Mesendoderm (in vitro differentiated cells): ENCODE data around the gene PVALB. TPM values are rescaled to one million over a fixed set of nuclear protein-coding genes. Genes with fewer than 3 reads are reported as not detected.

Experiments
- DNase-seq: peaks from one replicate; pipeline ENCODE4 v3.0.0; 2013
- H2AK5ac ChIP-seq: 2 replicates; pipeline ENCODE4 v1.6.1; 2013; ENCODE audit warnings: low read length, inconsistent platforms
- H2BK120ac ChIP-seq: 2 replicates; pipeline ENCODE4 v1.6.1; 2013; ENCODE audit warnings: low read depth, mild to moderate bottlenecking, low read length, moderate library complexity, mixed read lengths
- H2BK15ac ChIP-seq: replicated peaks from 2 replicates; pipeline ENCODE4 v1.6.1; 2013; ENCODE audit warnings: low read depth, mild to moderate bottlenecking, moderate library complexity
- H2BK5ac ChIP-seq: 2 replicates; pipeline ENCODE4 v1.6.1; 2013; ENCODE audit warnings: low read length, inconsistent platforms
- H3K18ac ChIP-seq: 2 replicates; pipeline ENCODE4 v1.6.1; 2013; ENCODE audit warnings: mild to moderate bottlenecking, low read length, mixed read lengths
- H3K23ac ChIP-seq: one replicate; pipeline ENCODE4 v1.6.1; 2013; ENCODE audit warnings: low read length
- H3K27ac ChIP-seq: 2 replicates; pipeline ENCODE4 v1.5.1; 2013; ENCODE audit warnings: low read depth, mild to moderate bottlenecking, inconsistent platforms, low read length, moderate library complexity
- H3K27me3 ChIP-seq: 2 replicates; pipeline ENCODE4 v1.6.1; 2013; ENCODE audit warnings: low read length, control low read depth, mild to moderate bottlenecking, inconsistent platforms; ENCODE audit not compliant: insufficient read depth, poor library complexity
- H3K36me3 ChIP-seq: 2 replicates; pipeline ENCODE4 v1.6.1; 2013; ENCODE audit warnings: low read length, inconsistent platforms; ENCODE audit not compliant: control insufficient read depth, insufficient read depth
- H3K4ac ChIP-seq: one replicate; pipeline ENCODE4 v1.6.1; 2013; ENCODE audit warnings: low read depth, mild to moderate bottlenecking, low read length, moderate library complexity
- H3K4me1 ChIP-seq: 2 replicates; pipeline ENCODE4 v1.6.1; 2013; ENCODE audit warnings: low read depth, low read length, inconsistent platforms; ENCODE audit not compliant: control insufficient read depth
- H3K4me2 ChIP-seq: 2 replicates; pipeline ENCODE4 v1.6.1; 2013; ENCODE audit warnings: low read length
- H3K4me3 ChIP-seq: 2 replicates; pipeline ENCODE4 v1.5.1; 2013; ENCODE audit warnings: mild to moderate bottlenecking, low read length
- H3K56ac ChIP-seq: one replicate; pipeline ENCODE4 v1.6.1; 2013; ENCODE audit warnings: low read length
- H3K79me1 ChIP-seq: 2 replicates; pipeline ENCODE4 v1.6.1; 2013; ENCODE audit warnings: low read length, inconsistent platforms
- H3K79me2 ChIP-seq: 2 replicates; pipeline ENCODE4 v1.6.1; 2013; ENCODE audit warnings: mild to moderate bottlenecking, low read length; ENCODE audit not compliant: control insufficient read depth, insufficient read depth
- H3K9ac ChIP-seq: 2 replicates; pipeline ENCODE4 v1.6.1; 2013; ENCODE audit warnings: low read length, inconsistent platforms
- H4K5ac ChIP-seq: one replicate; pipeline ENCODE4 v1.6.1; 2013; ENCODE audit warnings: low read length
- H4K8ac ChIP-seq: one replicate; pipeline ENCODE4 v1.6.1; 2013; ENCODE audit warnings: low read depth, mild to moderate bottlenecking, control low read depth, low read length, moderate library complexity
- WGBS: extraction: QIAGEN DNeasy Blood & Tissue Kit; methylation state at CpG from one replicate; pipeline ENCODE4 v1.1.7; 2013; ENCODE audit warnings: low lambda C conversion rate, missing lambda C conversion rate; ENCODE audit not compliant: insufficient coverage; ENCODE audit errors: extremely low coverage; 5-methylcytosine and 5-hydroxymethylcytosine counted together
- polyA plus RNA-seq, 2 experiments: library from polyadenylated mRNA; stranded (reverse); fragments of 200-250 nt; gene quantifications; one replicate each; pipeline ENCODE4 v1.2.3, GENCODE V29; 2013

The PVALB gene
- polyA plus RNA-seq (2013, experiment 1 of 2) = 1.1 TPM
- 1.7 TPM for polyA plus RNA-seq (2013, experiment 2 of 2)

DNA sequence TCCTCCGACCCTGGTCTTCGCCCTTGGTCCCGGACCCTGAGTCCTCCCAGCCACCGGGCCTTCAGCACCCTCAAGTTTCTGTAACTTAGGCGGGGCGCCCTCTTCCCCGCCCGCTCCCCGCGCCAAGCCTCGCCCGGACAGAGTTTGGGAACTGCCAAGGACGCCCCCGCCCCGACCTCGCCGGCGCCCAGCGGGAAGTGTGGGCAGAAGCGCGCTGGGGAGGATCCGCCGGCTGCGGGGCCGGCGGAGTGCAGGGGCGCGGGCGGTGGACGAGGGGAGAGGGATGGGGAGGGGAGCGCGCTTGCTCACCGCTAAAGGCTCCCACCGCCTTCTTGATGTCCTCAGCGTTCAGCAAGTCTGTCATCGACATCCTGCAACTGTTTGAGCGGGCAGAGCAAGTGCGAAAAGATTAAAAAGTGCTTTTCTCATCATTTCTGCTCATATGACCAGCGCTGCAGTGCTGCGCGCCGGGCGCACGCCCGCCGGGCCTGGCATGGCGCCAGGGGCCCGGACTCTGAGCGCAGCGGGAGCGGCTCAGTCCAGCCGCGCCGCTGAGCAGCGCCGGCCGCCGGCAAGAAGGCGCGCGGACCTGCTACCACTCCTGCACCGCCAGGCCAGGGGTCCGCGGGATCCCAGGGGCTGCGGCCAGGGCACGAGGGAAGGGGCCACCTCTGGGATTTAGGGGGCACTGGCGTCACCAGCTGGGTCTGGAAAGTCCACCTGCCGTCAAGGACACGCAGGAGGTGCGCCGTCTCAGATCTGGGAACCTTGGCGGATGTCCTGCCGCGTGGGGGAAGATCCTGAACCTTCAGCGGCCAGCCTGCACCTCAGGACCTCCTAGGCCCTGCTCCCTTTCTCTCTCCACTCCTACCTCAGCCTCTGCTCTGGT is at the start of gene PVALB:
Gene PVALB, minus strand, starts transcription at position 400 of the 889 bp plus-strand sequence. Its CDS starts 30 bp downstream, at position 370.
- no peak within 1 kb of the TSS for H2BK120ac ChIP-seq
- H3K4me1 ChIP-seq = no peaks in the 10 kb centered on the region
- H3K4me3 ChIP-seq = peak within 1 kb of the TSS; percentile 37
- DNase-seq = peak; percentile 38
- no peak within 1 kb of the TSS for H3K18ac ChIP-seq
- no peak within 1 kb of the TSS for H2BK5ac ChIP-seq
- no CpG with 5 or more reads among the region's 75 CpGs for WGBS
- no peak within 1 kb of the TSS for H2BK15ac ChIP-seq
- H4K8ac ChIP-seq = no peak within 1 kb of the TSS
- H3K27ac ChIP-seq = no peak within 1 kb of the TSS
- H3K4me2 ChIP-seq = peak within 1 kb of the TSS; percentile 90
- H4K5ac ChIP-seq = no peak within 1 kb of the TSS
- H3K23ac ChIP-seq = no peak within 1 kb of the TSS
- no peaks in the 10 kb centered on the region for H3K79me1 ChIP-seq
- H3K27me3 ChIP-seq = peaks cover 11% of the 10 kb centered on the region
- peak within 1 kb of the TSS; percentile 39 for H3K9ac ChIP-seq
- peak within 1 kb of the TSS; percentile 73 for H3K56ac ChIP-seq
- no peaks in the 10 kb centered on the region for H3K36me3 ChIP-seq
- no peak within 1 kb of the TSS for H2AK5ac ChIP-seq
- no peaks in the 10 kb centered on the region for H3K79me2 ChIP-seq
- H3K4ac ChIP-seq = no peak within 1 kb of the TSS

- Histone ChIP-seq H3K23ac (no peak overlapping the region), H3K27me3 (no peaks in the 10 kb centered on the region), H2BK120ac (no peak overlapping the region), H3K4me1 (no peaks in the 10 kb centered on the region), H3K4me3 (no peak overlapping the region), H2AK5ac (no peak overlapping the region), H4K8ac (no peak overlapping the region), H4K5ac (no peak overlapping the region), H3K36me3 (no peaks in the 10 kb centered on the region), H3K79me1 (no peaks in the 10 kb centered on the region), H2BK5ac (no peak overlapping the region), H3K4me2 (no peak overlapping the region), H3K27ac (no peak overlapping the region), H3K56ac (no peak overlapping the region), H3K18ac (no peak overlapping the region), H3K4ac (no peak overlapping the region), H3K79me2 (no peaks in the 10 kb centered on the region), H2BK15ac (no peak overlapping the region), H3K9ac (no peak overlapping the region)
- WGBS = no CpG with 5 or more reads among the region's 13 CpGs
- DNase-seq = peak; percentile 49
These were observed 48.5 kb upstream of the PVALB start for GRCh38 chr22:36865346-36865745.

DNA sequence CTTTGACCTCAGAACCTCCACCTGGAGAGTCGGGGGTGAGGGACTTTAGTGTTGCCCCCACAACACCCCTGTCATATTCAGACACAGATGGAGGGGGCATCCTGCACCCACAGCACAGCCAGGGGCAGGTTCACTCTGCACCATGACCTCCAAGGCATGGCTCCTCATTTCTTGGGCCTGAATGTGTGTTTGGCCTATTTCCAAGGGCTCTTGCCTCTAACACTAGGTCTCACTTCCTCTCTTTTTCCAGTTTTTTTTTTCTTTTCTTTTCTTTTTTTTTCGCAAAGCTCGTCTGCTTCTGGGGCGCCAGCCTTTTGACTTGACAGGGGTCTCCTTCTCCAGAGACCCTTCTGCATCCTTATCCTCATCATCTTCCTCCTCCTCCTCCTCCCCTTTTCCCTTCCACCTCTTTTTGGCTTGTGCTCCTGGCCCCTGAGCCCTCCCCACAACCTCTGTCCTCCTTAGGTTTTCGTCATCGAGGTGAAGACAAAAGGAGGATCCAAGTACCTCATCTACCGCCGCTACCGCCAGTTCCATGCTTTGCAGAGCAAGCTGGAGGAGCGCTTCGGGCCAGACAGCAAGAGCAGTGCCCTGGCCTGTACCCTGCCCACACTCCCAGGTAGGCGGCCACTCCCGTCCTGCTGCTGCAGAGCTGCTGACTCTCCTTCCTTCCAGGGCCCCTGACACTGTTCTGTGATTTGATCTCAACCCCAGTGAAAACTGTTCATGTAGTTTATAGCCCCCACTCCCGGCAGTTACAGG is 47.8 kb upstream of the PVALB start:
- Histone ChIP-seq H3K79me1 (no peaks in the 10 kb centered on the region), H3K4me1 (no peaks in the 10 kb centered on the region), H3K4ac (no peak overlapping the region), H3K4me3 (no peak overlapping the region), H4K8ac (no peak overlapping the region), H3K79me2 (no peaks in the 10 kb centered on the region), H2AK5ac (no peak overlapping the region), H2BK15ac (no peak overlapping the region), H3K27ac (no peak overlapping the region), H3K23ac (no peak overlapping the region), H3K36me3 (no peaks in the 10 kb centered on the region), H3K27me3 (no peaks in the 10 kb centered on the region), H3K56ac (no peak overlapping the region), H3K9ac (no peak overlapping the region), H2BK120ac (no peak overlapping the region), H3K18ac (no peak overlapping the region), H3K4me2 (no peak overlapping the region), H2BK5ac (no peak overlapping the region), H4K5ac (no peak overlapping the region)
- no CpG with 5 or more reads among the region's 14 CpGs for WGBS
- no peak for DNase-seq

DNA sequence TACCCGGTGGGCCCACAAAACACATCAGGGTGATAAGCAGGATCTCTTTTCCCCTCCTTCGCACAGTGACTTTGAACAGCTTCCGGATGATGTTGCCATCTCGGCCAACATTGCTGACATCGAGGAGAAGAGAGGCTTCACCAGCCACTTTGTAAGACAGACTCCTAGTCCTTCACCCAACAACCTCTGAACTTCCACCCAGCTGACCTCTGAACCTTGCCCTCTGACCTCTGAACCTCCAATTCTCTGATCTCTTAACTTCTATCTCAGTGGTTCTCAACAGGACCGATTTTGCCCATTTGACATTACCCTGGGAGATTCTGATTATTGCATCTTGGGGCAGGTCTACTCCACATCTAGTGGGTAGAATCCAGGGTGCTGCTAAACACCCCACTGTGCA is 47.1 kb upstream of the PVALB start:
- no CpG with 5 or more reads among the region's 6 CpGs for WGBS
- no peak overlapping the region for H3K4me3 ChIP-seq

DNA sequence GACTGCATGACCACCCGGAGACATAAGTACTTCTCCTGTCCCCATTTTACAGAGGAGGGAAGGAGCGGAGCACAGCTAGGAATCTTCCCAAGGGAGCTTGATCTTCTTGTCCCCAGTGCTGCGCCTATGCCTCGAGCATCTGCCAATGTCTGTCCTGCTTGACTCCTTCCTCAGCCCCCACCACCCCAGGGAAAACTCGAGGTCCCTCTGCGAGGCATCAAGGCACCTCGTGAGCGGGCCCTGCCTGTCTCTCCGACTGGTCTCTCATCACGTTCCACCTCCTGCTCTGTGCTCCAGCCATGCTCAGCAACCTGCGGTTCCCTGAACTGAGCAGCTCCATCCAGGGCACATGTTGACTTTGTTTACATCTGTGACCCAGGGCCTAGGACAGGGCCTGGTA is 46.4 kb upstream of the PVALB start:
- Histone ChIP-seq H2BK15ac (no peak overlapping the region), H2AK5ac (no peak overlapping the region), H2BK5ac (no peak overlapping the region), H3K4me3 (no peak overlapping the region), H3K9ac (no peak overlapping the region), H2BK120ac (no peak overlapping the region), H3K23ac (no peak overlapping the region), H3K18ac (no peak overlapping the region), H3K36me3 (no peaks in the 10 kb centered on the region), H3K27ac (no peak overlapping the region), H3K4ac (no peak overlapping the region), H3K4me1 (no peaks in the 10 kb centered on the region), H4K8ac (no peak overlapping the region), H4K5ac (no peak overlapping the region), H3K79me2 (no peaks in the 10 kb centered on the region), H3K56ac (no peak overlapping the region), H3K79me1 (no peaks in the 10 kb centered on the region), H3K27me3 (no peaks in the 10 kb centered on the region), H3K4me2 (no peak overlapping the region)
- DNase-seq = no peak
- WGBS = no CpG with 5 or more reads among the region's 11 CpGs

More for the DNA sequence above, 47.1 kb upstream of the PVALB start:
- Histone ChIP-seq H3K79me2 (no peaks in the 10 kb centered on the region), H4K8ac (no peak overlapping the region), H2BK120ac (no peak overlapping the region), H3K4me2 (no peak overlapping the region), H3K36me3 (no peaks in the 10 kb centered on the region), H3K9ac (no peak overlapping the region), H3K4me1 (no peaks in the 10 kb centered on the region), H2BK5ac (no peak overlapping the region), H2BK15ac (no peak overlapping the region), H3K23ac (no peak overlapping the region), H3K56ac (no peak overlapping the region), H3K27me3 (no peaks in the 10 kb centered on the region), H3K79me1 (no peaks in the 10 kb centered on the region), H3K4ac (no peak overlapping the region), H2AK5ac (no peak overlapping the region), H3K18ac (no peak overlapping the region), H3K27ac (no peak overlapping the region), H4K5ac (no peak overlapping the region)
- no peak for DNase-seq
